Measurements from ENCODE around the gene RIT2. TPM values are rescaled to one million over a fixed set of nuclear protein-coding genes. Genes with fewer than 3 reads are reported as not detected.

Gene RIT2
- total RNA-seq, 1 donor from 2014 or later, result not detected

GRCh38 chr18:42736074-42736473 lies 379.4 kb downstream of the RIT2 start:
- Mint-ChIP-seq H3K4me1 (ENCODE audit: low read depth, unreplicated experiment) (no peaks in the 10 kb centered on the region), H3K27me3 (ENCODE audit: unreplicated experiment) (no peaks in the 10 kb centered on the region), H3K4me3 (ENCODE audit: unreplicated experiment) (no peak overlapping the region), H3K36me3 (ENCODE audit: unreplicated experiment) (no peaks in the 10 kb centered on the region), H3K9me3 (ENCODE audit: unreplicated experiment) (peaks cover 1% of the 10 kb centered on the region), H3K27ac (ENCODE audit: unreplicated experiment) (no peak overlapping the region)
- TF ChIP-seq, protein P1, sequence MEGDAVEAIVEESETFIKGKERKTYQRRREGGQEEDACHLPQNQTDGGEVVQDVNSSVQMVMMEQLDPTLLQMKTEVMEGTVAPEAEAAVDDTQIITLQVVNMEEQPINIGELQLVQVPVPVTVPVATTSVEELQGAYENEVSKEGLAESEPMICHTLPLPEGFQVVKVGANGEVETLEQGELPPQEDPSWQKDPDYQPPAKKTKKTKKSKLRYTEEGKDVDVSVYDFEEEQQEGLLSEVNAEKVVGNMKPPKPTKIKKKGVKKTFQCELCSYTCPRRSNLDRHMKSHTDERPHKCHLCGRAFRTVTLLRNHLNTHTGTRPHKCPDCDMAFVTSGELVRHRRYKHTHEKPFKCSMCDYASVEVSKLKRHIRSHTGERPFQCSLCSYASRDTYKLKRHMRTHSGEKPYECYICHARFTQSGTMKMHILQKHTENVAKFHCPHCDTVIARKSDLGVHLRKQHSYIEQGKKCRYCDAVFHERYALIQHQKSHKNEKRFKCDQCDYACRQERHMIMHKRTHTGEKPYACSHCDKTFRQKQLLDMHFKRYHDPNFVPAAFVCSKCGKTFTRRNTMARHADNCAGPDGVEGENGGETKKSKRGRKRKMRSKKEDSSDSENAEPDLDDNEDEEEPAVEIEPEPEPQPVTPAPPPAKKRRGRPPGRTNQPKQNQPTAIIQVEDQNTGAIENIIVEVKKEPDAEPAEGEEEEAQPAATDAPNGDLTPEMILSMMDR (IDR thresholded peaks at IDR 0.05; ENCODE audit: partially characterized antibody, unreplicated experiment), result no peak
- DNase-seq, result no peak

DNA sequence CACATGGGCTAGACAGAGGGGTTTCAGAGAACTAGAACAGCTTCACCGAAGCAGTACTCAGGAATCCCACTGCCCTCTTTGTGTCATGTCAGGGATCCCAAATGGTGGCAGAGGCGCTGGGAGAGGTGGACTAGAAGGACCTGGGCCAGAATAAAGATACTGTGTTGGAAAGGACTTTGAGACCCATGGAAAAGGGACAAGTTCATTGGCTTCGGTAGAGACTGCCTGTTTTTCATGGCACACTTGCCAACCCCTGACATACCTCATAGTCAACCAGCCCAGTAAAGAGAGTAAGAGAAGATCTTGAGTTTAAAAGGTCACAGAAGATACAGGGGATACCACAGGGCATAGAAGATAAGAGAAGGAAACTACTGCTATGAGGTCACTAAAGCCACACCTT lies 381.0 kb downstream of the RIT2 start:
- H3K27ac Mint-ChIP-seq (ENCODE audit: unreplicated experiment), result no peak overlapping the region
- no peak overlapping the region for H3K4me3 Mint-ChIP-seq (ENCODE audit: unreplicated experiment)
- TF ChIP-seq, protein P1 (IDR thresholded peaks at IDR 0.05; ENCODE audit: partially characterized antibody, unreplicated experiment), result no peak
- H3K4me1 Mint-ChIP-seq (ENCODE audit: low read depth, unreplicated experiment), result no peaks in the 10 kb centered on the region
- DNase-seq, result no peak
- no peaks in the 10 kb centered on the region for H3K36me3 Mint-ChIP-seq (ENCODE audit: unreplicated experiment)
- no peaks in the 10 kb centered on the region for H3K27me3 Mint-ChIP-seq (ENCODE audit: unreplicated experiment)
- H3K9me3 Mint-ChIP-seq (ENCODE audit: unreplicated experiment), result peaks cover 1% of the 10 kb centered on the region

DNA sequence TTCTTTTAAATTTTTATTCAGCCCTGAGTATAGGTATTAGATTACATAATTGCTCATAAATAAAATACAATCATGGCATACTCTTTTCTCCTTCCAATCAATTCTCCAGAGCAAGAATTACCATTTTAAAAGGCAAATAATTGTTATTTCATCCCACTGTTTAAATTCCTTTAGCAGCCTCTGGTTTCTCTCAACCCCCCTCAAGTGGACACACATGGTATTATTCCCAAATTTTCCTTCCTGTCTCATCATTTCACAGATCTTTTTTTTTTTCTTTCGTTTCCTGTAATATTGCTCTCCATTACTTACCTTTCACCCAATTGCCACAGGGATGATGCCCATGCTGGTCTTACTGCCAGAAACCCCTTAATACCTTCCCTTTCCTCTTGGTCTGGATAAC lies 385.2 kb downstream of the RIT2 start:
- TF ChIP-seq, protein P1 (IDR thresholded peaks at IDR 0.05; ENCODE audit: partially characterized antibody, unreplicated experiment), result peak; percentile 60
- Mint-ChIP-seq H3K36me3 (ENCODE audit: unreplicated experiment) (peaks cover 5% of the 10 kb centered on the region), H3K4me1 (ENCODE audit: low read depth, unreplicated experiment) (peaks cover 2% of the 10 kb centered on the region), H3K4me3 (ENCODE audit: unreplicated experiment) (no peak overlapping the region), H3K9me3 (ENCODE audit: unreplicated experiment) (peaks cover 2% of the 10 kb centered on the region), H3K27ac (ENCODE audit: unreplicated experiment) (no peak overlapping the region), H3K27me3 (ENCODE audit: unreplicated experiment) (peaks cover 1% of the 10 kb centered on the region)
- DNase-seq, result no peak

GRCh38 chr18:42719221-42719620 lies 396.3 kb downstream of the RIT2 start:
- Mint-ChIP-seq H3K4me3 (ENCODE audit: unreplicated experiment) (no peak overlapping the region), H3K9me3 (ENCODE audit: unreplicated experiment) (no peaks in the 10 kb centered on the region), H3K27me3 (ENCODE audit: unreplicated experiment) (no peaks in the 10 kb centered on the region), H3K27ac (ENCODE audit: unreplicated experiment) (no peak overlapping the region), H3K36me3 (ENCODE audit: unreplicated experiment) (no peaks in the 10 kb centered on the region), H3K4me1 (ENCODE audit: low read depth, unreplicated experiment) (no peaks in the 10 kb centered on the region)
- DNase-seq, result no peak
- TF ChIP-seq, protein P1 (IDR thresholded peaks at IDR 0.05; ENCODE audit: partially characterized antibody, unreplicated experiment), result no peak

DNA sequence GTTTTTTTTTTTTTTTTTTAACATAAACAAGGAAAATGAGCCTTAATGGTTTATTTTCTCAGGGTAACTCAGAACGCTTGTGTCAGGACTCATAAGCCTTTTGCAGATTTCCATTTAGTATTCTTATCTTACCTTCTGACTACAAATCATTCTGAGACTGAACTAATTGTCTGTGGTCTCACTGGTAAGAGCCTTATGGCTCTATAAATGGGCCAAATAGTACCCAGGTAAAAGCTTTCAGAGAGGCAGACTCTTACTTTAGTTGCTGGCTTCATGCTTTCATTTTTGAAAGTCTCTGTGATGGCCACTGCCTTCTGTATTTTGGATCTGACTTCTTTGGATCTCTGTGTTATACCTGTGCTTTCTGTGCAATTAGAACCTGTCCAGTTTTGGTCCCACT lies 403.4 kb downstream of the RIT2 start:
- DNase-seq, result no peak
- Mint-ChIP-seq H3K9me3 (ENCODE audit: unreplicated experiment) (no peaks in the 10 kb centered on the region), H3K36me3 (ENCODE audit: unreplicated experiment) (no peaks in the 10 kb centered on the region), H3K4me3 (ENCODE audit: unreplicated experiment) (no peak overlapping the region), H3K27me3 (ENCODE audit: unreplicated experiment) (no peaks in the 10 kb centered on the region), H3K4me1 (ENCODE audit: low read depth, unreplicated experiment) (peaks cover 3% of the 10 kb centered on the region), H3K27ac (ENCODE audit: unreplicated experiment) (no peak overlapping the region)
- TF ChIP-seq, protein P1 (IDR thresholded peaks at IDR 0.05; ENCODE audit: partially characterized antibody, unreplicated experiment), result no peak
